SK-N-SH treated with all-trans-retinoic acid at 6 μM for 48 hours (cell line): ENCODE measurements around the gene STX5.

Experiments used
- ARNTL ChIP-seq: fragments of 450-650 bp; formaldehyde crosslinking; IDR thresholded peaks from 2 replicates; pipeline ENCODE4 v1.5.0; 2020; ENCODE audit warnings: low read depth, mild to moderate bottlenecking, moderate library complexity, borderline replicate concordance
- PPARA ChIP-seq: fragments of 250-450 bp; sonication (Bioruptor Pico); IDR thresholded peaks from 2 replicates; pipeline ENCODE4 v1.5.0; 2020; ENCODE audit warnings: mild to moderate bottlenecking, borderline replicate concordance
- RARB ChIP-seq: fragments of 250-450 bp; sonication (Bioruptor Pico); IDR thresholded peaks from 2 replicates; pipeline ENCODE4 v1.8.0; 2021; ENCODE audit warnings: mild to moderate bottlenecking, moderate library complexity
- TSHZ2 ChIP-seq: fragments of 250-450 bp; sonication (Bioruptor Pico); IDR thresholded peaks from 2 replicates; pipeline ENCODE4 v1.5.0; 2020; ENCODE audit warnings: mild to moderate bottlenecking, moderate library complexity

GRCh38 chr11:62770778-62771143 is 61.1 kb downstream of the STX5 start:
- TF ChIP-seq PPARA (CRISPR knock-in tag) (no peak), TSHZ2 (CRISPR knock-in tag) (no peak), RARB (CRISPR knock-in tag) (no peak), ARNTL (CRISPR knock-in tag) (no peak)
